Spleen (tissue), 7 donors: Measurements from ENCODE around the gene LRRK1.

Experiments used
- CTCF ChIP-seq, 11 experiments: fragments of 200-600 bp in 7 of 11; fragments of 450-650 bp in 4 of 11; sonication (generic) in 4 of 11; IDR thresholded peaks in 8 of 11; conservative IDR thresholded peaks in 3 of 11; 1 replicate in 7 of 11; 2 replicates in 4 of 11; pipeline versions ENCODE4 v1.4.0 to v1.8.0; 2016 to 2021; ENCODE audit warnings: antibody characterized with exemption in 11 of 11, inconsistent platforms in 4 of 11, mild to moderate bottlenecking in 1 of 11
- POLR2A ChIP-seq, 3 donors: fragments of 450-650 bp; IDR thresholded peaks; one replicate each; pipeline ENCODE4 v1.5.1; 2017; ENCODE audit warnings: antibody characterized with exemption in 3 of 3, mild to moderate bottlenecking in 1 of 3
- POLR2AphosphoS5 ChIP-seq, 3 donors: sonication (generic); formaldehyde crosslinking; IDR thresholded peaks; one replicate each; pipeline ENCODE4 v1.5.1; 2017; ENCODE audit warnings: antibody characterized with exemption in 3 of 3
- donor health status: DM: no; HTN: no; CAD: no; lungs with moderate emphysema.
- donor health status: DM: no; HTN: no; CAD: no.
- donor health status: DM: no; HTN: no; CAD: no.

GRCh38 chr15:101100118-101100517 lies 181.0 kb downstream of the LRRK1 start:
- no peak for TF ChIP-seq POLR2A (IDR thresholded peaks at IDR 0.05)
- TF ChIP-seq CTCF (IDR thresholded peaks at IDR 0.05 in 8 of 11, conservative IDR thresholded peaks at IDR 0.05 in 3 of 11) = no peak
- no peak for TF ChIP-seq POLR2AphosphoS5 (IDR thresholded peaks at IDR 0.05)
